Spleen (tissue), 11 donors: Measurements from ENCODE around the gene MEI1. TPM values are rescaled to one million over a fixed set of nuclear protein-coding genes. Genes with fewer than 3 reads are reported as not detected.

Source experiments
- DNase-seq: peaks from one replicate; pipeline ENCODE4 v3.0.0-alpha.2; 2020
- H3K27ac ChIP-seq, 8 donors: fragments of 200-600 bp; sonication (generic) in 7 of 8; 1 replicate in 4 of 8; 2 replicates in 4 of 8; pipeline versions ENCODE4 v1.5.0 to v1.8.0; 2016 to 2021; ENCODE audit warnings: inconsistent platforms in 4 of 8, mild to moderate bottlenecking in 4 of 8, moderate library complexity in 1 of 8
- H3K27me3 ChIP-seq, 7 donors: fragments of 200-600 bp; sonication (generic) in 6 of 7; replicated peaks in 1 of 7; 1 replicate in 4 of 7; 2 replicates in 3 of 7; pipeline versions ENCODE4 v1.5.0 to v1.8.0; 2016 to 2021; ENCODE audit warnings: inconsistent platforms in 3 of 7, mild to moderate bottlenecking in 1 of 7
- H3K36me3 ChIP-seq, 6 donors: fragments of 200-600 bp; sonication (generic) in 5 of 6; 1 replicate in 4 of 6; 2 replicates in 2 of 6; pipeline versions ENCODE4 v1.5.0 to v1.8.0; 2016 to 2021; ENCODE audit warnings: inconsistent platforms in 2 of 6
- H3K4me1 ChIP-seq, 6 donors: fragments of 200-600 bp; sonication (generic) in 5 of 6; 1 replicate in 3 of 6; 2 replicates in 3 of 6; pipeline versions ENCODE4 v1.5.0 to v1.8.0; 2016 to 2021; ENCODE audit warnings: inconsistent platforms in 3 of 6
- H3K4me3 ChIP-seq, 8 donors: fragments of 200-600 bp; sonication (generic) in 7 of 8; 1 replicate in 4 of 8; 2 replicates in 4 of 8; pipeline versions ENCODE4 v1.5.0 to v1.8.0; 2016 to 2021; ENCODE audit warnings: inconsistent platforms in 4 of 8, mild to moderate bottlenecking in 4 of 8, moderate library complexity in 2 of 8
- H3K9me3 ChIP-seq, 8 donors: fragments of 200-600 bp; sonication (generic) in 7 of 8; 1 replicate in 4 of 8; 2 replicates in 4 of 8; pipeline versions ENCODE4 v1.5.0 to v1.8.0; 2016 to 2021; ENCODE audit warnings: inconsistent platforms in 4 of 8
- POLR2A ChIP-seq, 3 donors: fragments of 450-650 bp; IDR thresholded peaks; one replicate each; pipeline ENCODE4 v1.5.1; 2017; ENCODE audit warnings: antibody characterized with exemption in 3 of 3, mild to moderate bottlenecking in 1 of 3
- POLR2AphosphoS5 ChIP-seq, 3 donors: sonication (generic); formaldehyde crosslinking; IDR thresholded peaks; one replicate each; pipeline ENCODE4 v1.5.1; 2017; ENCODE audit warnings: antibody characterized with exemption in 3 of 3
- WGBS, 5 donors: extraction: QIAGEN DNeasy Blood & Tissue Kit in 3 of 5; methylation state at CpG; one replicate each; pipeline versions ENCODE4 v1.1.5 to v1.1.7; 2013 to 2018; 5-methylcytosine and 5-hydroxymethylcytosine counted together
- intact Hi-C: fragments of 100-400 bp; cut with DNase I; formaldehyde crosslinking; loops from one replicate; pipeline ENCODE4 v1.15.0; 2023; ENCODE audit warnings: low total_unique reads
- polyA plus RNA-seq, 3 donors: library from polyadenylated mRNA; stranded (reverse); fragments of 200-250 nt; gene quantifications; one replicate each; pipeline ENCODE4 v1.2.1, GENCODE V29; 2013
- total RNA-seq, 7 donors: library from RNA; depleted of rRNA in 3 of 7; stranded (reverse); fragments of >200 nt in 3 of 7; fragmentation: NEBNext Ultra II Directional in 4 of 7; extraction: Animal tissue kit (Norgen Biotek cat#: 25700) in 4 of 7; gene quantifications; one replicate each; pipeline versions ENCODE4 v1.1.0 to v1.2.1, GENCODE V29; 2016 to 2021
- TF ChIP-seq, protein P1 (sequence below), 11 experiments: fragments of 200-600 bp in 7 of 11; fragments of 450-650 bp in 4 of 11; sonication (generic) in 4 of 11; IDR thresholded peaks in 8 of 11; conservative IDR thresholded peaks in 3 of 11; 1 replicate in 7 of 11; 2 replicates in 4 of 11; pipeline versions ENCODE4 v1.4.0 to v1.8.0; 2016 to 2021; ENCODE audit warnings: antibody characterized with exemption in 11 of 11, inconsistent platforms in 4 of 11, mild to moderate bottlenecking in 1 of 11
- donor health status: healthy with polysubstance abuse.
- donor health status: DM: no; HTN: no; CAD: no; lungs with moderate emphysema.
- donor health status: DM: no; HTN: no; CAD: no.
- donor health status: Bipolar disorder and iron deficiency.
- donor health status: healthy.
- donor health status: DM: no; HTN: no; CAD: no.
- donor health status: DM: yes; HTN: yes; CAD: no.

The MEI1 gene
- total and polyA plus RNA-seq, 10 donors, result 17.7 to 56.5 (median 22.1) TPM

DNA sequence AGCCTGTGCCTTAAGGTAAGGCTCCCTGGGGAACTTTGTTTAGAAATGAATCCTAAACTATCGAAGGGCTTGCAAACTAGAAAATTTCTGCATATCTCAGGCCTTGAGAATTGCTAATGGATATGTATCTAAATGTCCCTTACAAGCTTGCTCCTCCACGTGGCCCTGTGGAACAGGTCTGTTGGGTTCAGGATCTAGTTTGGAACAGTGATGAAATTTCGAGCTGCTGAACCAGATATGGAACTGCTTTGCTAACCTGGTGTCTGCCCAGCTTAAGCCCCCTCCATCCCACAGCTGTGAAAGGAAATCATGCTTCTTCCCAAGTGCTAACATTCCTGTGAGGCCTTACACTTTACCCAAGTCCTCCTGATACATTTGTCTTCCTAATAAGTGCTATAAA lies 145.2 kb downstream of the MEI1 start:
- 67 to 86% (median 79%) methylated on average over 3 of the region's 3 CpGs for WGBS, 5 donors
- Histone ChIP-seq H3K9me3 (no peaks in the 10 kb centered on the region), H3K4me1 (peaks cover 14 to 99% (median 70%) of the 10 kb centered on the region in 6 donors), H3K27ac (peak overlapping the region in 2 of 8 donors; percentile 51 to 54), H3K4me3 (no peak overlapping the region), H3K27me3 (no peaks in the 10 kb centered on the region), H3K36me3 (peaks cover 0 to 33% (median 0%) of the 10 kb centered on the region in 6 donors)
- TF ChIP-seq, protein P1, sequence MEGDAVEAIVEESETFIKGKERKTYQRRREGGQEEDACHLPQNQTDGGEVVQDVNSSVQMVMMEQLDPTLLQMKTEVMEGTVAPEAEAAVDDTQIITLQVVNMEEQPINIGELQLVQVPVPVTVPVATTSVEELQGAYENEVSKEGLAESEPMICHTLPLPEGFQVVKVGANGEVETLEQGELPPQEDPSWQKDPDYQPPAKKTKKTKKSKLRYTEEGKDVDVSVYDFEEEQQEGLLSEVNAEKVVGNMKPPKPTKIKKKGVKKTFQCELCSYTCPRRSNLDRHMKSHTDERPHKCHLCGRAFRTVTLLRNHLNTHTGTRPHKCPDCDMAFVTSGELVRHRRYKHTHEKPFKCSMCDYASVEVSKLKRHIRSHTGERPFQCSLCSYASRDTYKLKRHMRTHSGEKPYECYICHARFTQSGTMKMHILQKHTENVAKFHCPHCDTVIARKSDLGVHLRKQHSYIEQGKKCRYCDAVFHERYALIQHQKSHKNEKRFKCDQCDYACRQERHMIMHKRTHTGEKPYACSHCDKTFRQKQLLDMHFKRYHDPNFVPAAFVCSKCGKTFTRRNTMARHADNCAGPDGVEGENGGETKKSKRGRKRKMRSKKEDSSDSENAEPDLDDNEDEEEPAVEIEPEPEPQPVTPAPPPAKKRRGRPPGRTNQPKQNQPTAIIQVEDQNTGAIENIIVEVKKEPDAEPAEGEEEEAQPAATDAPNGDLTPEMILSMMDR (IDR thresholded peaks at IDR 0.05 in 8 of 11, conservative IDR thresholded peaks at IDR 0.05 in 3 of 11), result no peak
- TF ChIP-seq POLR2AphosphoS5 (IDR thresholded peaks at IDR 0.05) (no peak), POLR2A (IDR thresholded peaks at IDR 0.05) (no peak)
- intact Hi-C loops, result no loop called here
- no peak for DNase-seq

DNA sequence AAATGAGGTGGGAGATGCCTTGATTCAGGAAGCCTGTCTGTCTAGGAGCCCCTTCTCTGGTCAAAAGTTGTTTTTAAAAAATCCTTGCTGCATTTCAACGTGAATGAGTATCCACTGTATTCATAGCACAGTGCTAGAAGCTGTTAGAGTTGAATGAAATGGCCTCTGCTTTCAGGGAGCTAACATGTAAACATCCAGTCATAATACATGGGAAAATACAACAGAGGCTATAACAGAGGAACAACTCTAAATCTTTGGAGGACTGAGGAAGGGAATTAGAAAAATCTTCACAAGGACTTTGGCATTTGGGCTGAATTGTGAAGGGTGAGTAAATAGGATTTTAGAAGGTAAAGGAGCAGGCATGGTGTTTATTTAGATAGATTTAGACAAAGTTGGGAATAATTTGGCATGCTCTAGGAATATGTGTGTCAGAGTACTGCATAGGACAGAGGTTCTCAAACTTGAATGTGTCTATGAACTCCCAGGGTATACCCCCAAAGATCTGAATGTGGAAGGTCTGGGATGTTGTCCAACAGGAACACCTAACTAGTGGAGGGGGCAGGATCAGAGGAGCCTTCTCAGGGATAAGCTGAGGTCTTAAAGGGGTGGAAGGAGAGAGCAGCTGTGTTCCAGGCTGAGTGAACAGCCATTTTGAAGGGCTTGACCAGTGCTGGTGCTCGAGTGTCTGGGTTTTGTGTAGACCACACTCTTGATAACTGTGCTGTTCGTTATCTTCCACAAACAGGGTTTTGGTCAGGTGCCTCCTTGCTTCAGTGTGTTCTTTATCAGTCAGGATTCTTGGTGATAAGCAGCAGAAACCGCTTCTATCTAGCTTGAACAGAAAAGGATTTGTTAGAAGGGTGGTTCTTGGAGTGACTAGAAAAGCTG lies 146.3 kb downstream of the MEI1 start:
- no peak for TF ChIP-seq POLR2AphosphoS5 (IDR thresholded peaks at IDR 0.05)
- no peak for TF ChIP-seq POLR2A (IDR thresholded peaks at IDR 0.05)
- TF ChIP-seq, protein P1 (IDR thresholded peaks at IDR 0.05 in 8 of 11, conservative IDR thresholded peaks at IDR 0.05 in 3 of 11), result no peak
- Histone ChIP-seq H3K27ac (no peak overlapping the region), H3K27me3 (no peaks in the 10 kb centered on the region), H3K4me3 (no peak overlapping the region), H3K9me3 (no peaks in the 10 kb centered on the region), H3K36me3 (peaks cover 0 to 24% (median 0%) of the 10 kb centered on the region in 6 donors), H3K4me1 (peaks cover 14 to 94% (median 70%) of the 10 kb centered on the region in 6 donors)
- intact Hi-C loops, result no loop called here
- DNase-seq, result no peak
- WGBS, 5 donors, result 60 to 74% (median 66%) methylated on average over 4 of the region's 4 CpGs

- 62 to 72% (median 70%) methylated on average over 10 of the region's 10 CpGs for WGBS, 5 donors
- Histone ChIP-seq H3K27me3 (no peaks in the 10 kb centered on the region), H3K4me3 (no peak overlapping the region), H3K27ac (peak overlapping the region in 1 of 8 donors; percentile 17), H3K36me3 (peaks cover 0 to 21% (median 0%) of the 10 kb centered on the region in 6 donors), H3K4me1 (peaks cover 14 to 86% (median 66%) of the 10 kb centered on the region in 6 donors), H3K9me3 (no peaks in the 10 kb centered on the region)
- TF ChIP-seq, protein P1 (IDR thresholded peaks at IDR 0.05 in 8 of 11, conservative IDR thresholded peaks at IDR 0.05 in 3 of 11), result no peak
- no peak for TF ChIP-seq POLR2AphosphoS5 (IDR thresholded peaks at IDR 0.05)
- no peak for TF ChIP-seq POLR2A (IDR thresholded peaks at IDR 0.05)
- no peak for DNase-seq
- intact Hi-C loops, result no loop called here
These were observed 147.1 kb downstream of the MEI1 start for GRCh38 chr22:41846268-41846987.

GRCh38 chr22:41847300-41847699 lies 148.0 kb downstream of the MEI1 start:
- no peak overlapping the region for H3K27ac ChIP-seq
- peaks cover 14 to 80% (median 62%) of the 10 kb centered on the region in 6 donors for H3K4me1 ChIP-seq
- H3K36me3 ChIP-seq, result peaks cover 0 to 21% (median 0%) of the 10 kb centered on the region in 6 donors
- no peaks in the 10 kb centered on the region for H3K9me3 ChIP-seq
- TF ChIP-seq, protein P1 (IDR thresholded peaks at IDR 0.05 in 8 of 11, conservative IDR thresholded peaks at IDR 0.05 in 3 of 11), result no peak
- TF ChIP-seq POLR2A (IDR thresholded peaks at IDR 0.05), result no peak
- no peak for TF ChIP-seq POLR2AphosphoS5 (IDR thresholded peaks at IDR 0.05)
- 69 to 84% (median 74%) methylated on average over 2 of the region's 2 CpGs for WGBS, 5 donors
- no peak for DNase-seq
- no peak overlapping the region for H3K4me3 ChIP-seq
- intact Hi-C loops, result no loop called here
- no peaks in the 10 kb centered on the region for H3K27me3 ChIP-seq
